ENCODE measurements around the gene IL12RB2. TPM values are rescaled to one million over a fixed set of nuclear protein-coding genes. Genes with fewer than 3 reads are reported as not detected.

The IL12RB2 gene
- total RNA-seq, 2 donors from 2014 or later: 128 to 136 TPM

DNA sequence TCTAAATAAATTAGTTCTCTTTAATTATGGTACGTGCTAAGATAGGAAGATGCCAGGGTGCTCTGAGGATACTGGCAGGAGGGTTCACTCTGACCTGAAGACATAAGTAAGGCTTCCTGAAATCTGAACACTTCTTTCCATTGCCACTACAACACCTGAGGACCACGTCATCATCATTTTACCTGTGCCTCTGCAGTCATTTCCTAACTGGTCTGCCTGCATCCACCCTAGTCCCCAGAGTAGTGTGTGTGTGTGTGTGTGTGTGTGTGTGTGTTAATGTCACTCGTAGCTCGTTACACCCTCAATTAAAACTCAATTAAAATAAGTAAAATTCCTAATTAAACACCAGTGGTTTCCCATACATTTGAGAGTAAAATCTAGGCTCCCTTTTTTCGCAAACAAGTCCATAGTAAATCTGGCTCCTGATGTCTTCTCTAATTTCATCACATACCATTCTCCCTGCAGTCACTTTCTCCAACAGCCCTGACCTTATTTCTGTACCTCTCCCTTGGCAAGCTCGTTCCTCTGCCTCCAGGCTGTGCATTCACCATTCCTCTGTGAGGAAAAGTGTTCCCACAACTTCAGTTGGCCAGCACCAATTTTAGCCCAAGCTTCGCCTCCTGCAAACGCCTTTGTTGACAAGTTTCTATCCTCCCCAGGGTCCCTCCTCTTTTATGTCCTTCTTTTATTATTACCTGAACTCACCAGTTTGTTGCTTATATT, 8.7 kb downstream of the IL12RB2 start:
- H3K4me1 Mint-ChIP-seq (ENCODE audit: low read depth): peaks cover 11% of the 10 kb centered on the region
- ATAC-seq (replicated peaks in 1 of 2) (no peak), DNase-seq (no peak)
- H3K4me3 Mint-ChIP-seq: peak overlapping the region in 1 of 2 donors; percentile 67
- H3K9me3 Mint-ChIP-seq: peaks cover 0 to 3% of the 10 kb centered on the region in 2 donors
- H3K27ac Mint-ChIP-seq: peak overlapping the region; percentile 88
- no peaks in the 10 kb centered on the region for H3K27me3 Mint-ChIP-seq (ENCODE audit: low read depth)
- H3K36me3 Mint-ChIP-seq (ENCODE audit: insufficient read depth in 2 of 2): peaks cover 8 to 49% of the 10 kb centered on the region in 2 donors

DNA sequence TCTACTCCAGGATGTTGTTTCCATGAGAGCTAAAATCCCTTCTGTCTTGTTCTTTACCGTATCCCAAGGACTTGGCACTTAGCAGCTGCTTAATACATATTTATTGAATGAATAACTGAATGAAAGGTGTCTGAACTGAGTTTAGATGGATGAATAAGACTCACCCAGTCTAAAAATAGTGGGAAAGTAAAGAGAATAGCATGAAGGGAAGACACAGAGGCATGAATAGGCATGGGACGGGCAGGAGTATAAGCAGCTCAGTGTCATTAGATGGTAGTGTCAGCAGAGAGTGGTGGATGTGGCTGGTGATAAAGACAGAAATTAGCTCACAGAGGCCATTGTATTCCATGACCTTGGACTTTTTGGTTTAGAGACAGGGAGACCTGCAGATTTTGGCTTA, 9.2 kb downstream of the IL12RB2 start:
- no peak for DNase-seq
- H3K27me3 Mint-ChIP-seq (ENCODE audit: low read depth): no peaks in the 10 kb centered on the region
- peaks cover 0 to 3% of the 10 kb centered on the region in 2 donors for H3K9me3 Mint-ChIP-seq
- no peak overlapping the region for H3K27ac Mint-ChIP-seq
- H3K36me3 Mint-ChIP-seq (ENCODE audit: insufficient read depth in 2 of 2): peaks cover 13 to 50% of the 10 kb centered on the region in 2 donors
- peaks cover 17% of the 10 kb centered on the region for H3K4me1 Mint-ChIP-seq (ENCODE audit: low read depth)
- no peak overlapping the region for H3K4me3 Mint-ChIP-seq
- no peak for ATAC-seq (replicated peaks in 1 of 2)

DNA sequence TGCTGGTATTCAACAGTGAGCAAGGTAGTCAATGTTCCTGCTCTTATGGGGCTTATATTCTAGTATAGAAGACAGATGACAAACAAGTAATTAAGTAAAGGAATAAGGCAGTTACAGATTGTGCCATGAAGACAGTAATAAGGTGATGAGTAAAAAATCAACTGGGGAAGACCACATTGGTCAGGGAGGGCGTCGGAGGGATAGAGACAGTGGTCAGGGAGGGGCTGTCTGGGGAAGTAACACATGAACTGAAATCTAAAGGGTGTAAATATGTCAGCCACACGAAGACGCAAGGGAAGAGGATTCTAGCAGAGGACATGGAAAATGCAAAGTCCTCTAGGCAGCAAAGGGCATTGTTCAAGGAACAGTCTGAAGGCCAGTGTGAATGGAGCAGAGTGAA, 10.1 kb downstream of the IL12RB2 start:
- peaks cover 13 to 50% of the 10 kb centered on the region in 2 donors for H3K36me3 Mint-ChIP-seq (ENCODE audit: insufficient read depth in 2 of 2)
- ATAC-seq (replicated peaks in 1 of 2): peak in 1 of 2 donors; percentile 18

DNA sequence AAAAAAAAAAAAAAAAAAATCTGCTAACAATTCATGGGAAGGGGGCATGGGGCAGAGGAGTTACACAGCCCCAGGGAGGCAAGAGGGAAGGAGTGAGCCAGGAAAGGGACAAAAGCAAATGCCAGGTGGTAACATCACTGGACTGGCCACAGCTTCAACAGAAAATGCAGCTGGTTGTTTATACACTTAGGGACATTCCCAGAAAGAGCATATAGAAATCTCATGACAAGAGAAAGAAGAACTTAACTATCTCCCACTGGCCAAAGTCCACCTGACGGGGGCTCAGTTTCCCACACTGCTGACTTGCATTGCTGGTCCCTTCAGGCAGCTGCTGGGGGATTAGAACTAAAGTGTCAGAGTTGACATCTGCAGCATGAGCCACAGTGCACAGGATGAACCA, 14.8 kb downstream of the IL12RB2 start:
- H3K36me3 Mint-ChIP-seq (ENCODE audit: insufficient read depth in 2 of 2): peaks cover 20 to 63% of the 10 kb centered on the region in 2 donors
- H3K27ac Mint-ChIP-seq: peak overlapping the region; percentile 20
- DNase-seq (no peak), ATAC-seq (replicated peaks in 1 of 2) (peak in 1 of 2 donors; percentile 14)
- H3K27me3 Mint-ChIP-seq (ENCODE audit: low read depth): no peaks in the 10 kb centered on the region
- H3K4me3 Mint-ChIP-seq: no peak overlapping the region
- peaks cover 35% of the 10 kb centered on the region for H3K4me1 Mint-ChIP-seq (ENCODE audit: low read depth)
- no peaks in the 10 kb centered on the region for H3K9me3 Mint-ChIP-seq

More for the DNA sequence above, 10.1 kb downstream of the IL12RB2 start:
- DNase-seq: peak in 1 of 2 donors; percentile 36
- H3K4me1 Mint-ChIP-seq (ENCODE audit: low read depth): peaks cover 26% of the 10 kb centered on the region
- no peak overlapping the region for H3K27ac Mint-ChIP-seq
- H3K9me3 Mint-ChIP-seq: no peaks in the 10 kb centered on the region
- H3K27me3 Mint-ChIP-seq (ENCODE audit: low read depth): no peaks in the 10 kb centered on the region
- H3K4me3 Mint-ChIP-seq: no peak overlapping the region

DNA sequence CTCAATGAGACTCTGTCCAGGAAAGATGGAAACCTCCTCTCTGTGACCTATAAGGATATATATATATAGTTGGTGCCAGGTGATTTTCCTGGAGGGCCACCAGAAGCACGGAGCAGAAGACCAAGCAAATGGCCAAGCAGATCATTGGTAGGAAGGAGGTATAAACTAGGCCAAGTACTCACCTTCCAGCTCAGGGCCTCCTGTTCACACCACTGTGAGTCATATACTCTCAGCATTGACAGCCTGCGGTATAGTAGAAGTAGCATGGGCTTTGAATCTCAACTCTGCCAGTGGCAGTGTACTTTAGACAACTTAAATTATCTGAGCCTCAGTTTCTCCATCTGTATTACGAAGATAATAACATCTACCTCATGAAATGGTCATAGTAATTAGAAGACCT, 15.4 kb downstream of the IL12RB2 start:
- Mint-ChIP-seq H3K4me1 (ENCODE audit: low read depth) (peaks cover 35% of the 10 kb centered on the region), H3K36me3 (ENCODE audit: insufficient read depth in 2 of 2) (peaks cover 24 to 67% of the 10 kb centered on the region in 2 donors), H3K9me3 (no peaks in the 10 kb centered on the region), H3K27me3 (ENCODE audit: low read depth) (no peaks in the 10 kb centered on the region), H3K4me3 (no peak overlapping the region), H3K27ac (no peak overlapping the region)
- ATAC-seq (replicated peaks in 1 of 2): peak; percentile 76 to 82
- no peak for DNase-seq

DNA sequence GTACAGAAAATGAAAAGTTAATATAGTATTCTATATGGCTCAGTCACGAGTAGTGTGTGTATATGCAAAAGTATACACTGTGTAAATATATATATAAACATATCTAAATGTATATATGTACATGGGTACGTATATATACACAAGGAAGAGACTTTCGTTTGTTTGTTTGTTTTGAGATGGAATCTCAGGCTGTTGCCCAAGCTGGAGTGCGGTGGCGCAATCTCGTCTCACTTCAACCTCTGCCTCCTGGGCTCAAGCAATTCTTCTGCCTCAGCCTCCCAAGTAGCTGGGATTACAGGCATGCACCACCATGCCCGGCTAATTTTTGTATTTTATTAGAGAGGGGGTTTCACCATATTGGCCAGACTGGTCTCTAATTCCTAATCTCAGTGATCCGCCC, 16.4 kb downstream of the IL12RB2 start:
- H3K27me3 Mint-ChIP-seq (ENCODE audit: low read depth): no peaks in the 10 kb centered on the region
- H3K36me3 Mint-ChIP-seq (ENCODE audit: insufficient read depth in 2 of 2): peaks cover 31 to 75% of the 10 kb centered on the region in 2 donors
- H3K4me1 Mint-ChIP-seq (ENCODE audit: low read depth): peaks cover 38% of the 10 kb centered on the region
- no peaks in the 10 kb centered on the region for H3K9me3 Mint-ChIP-seq
- H3K27ac Mint-ChIP-seq: no peak overlapping the region
- no peak for DNase-seq
- H3K4me3 Mint-ChIP-seq: no peak overlapping the region
- ATAC-seq (replicated peaks in 1 of 2): no peak

DNA sequence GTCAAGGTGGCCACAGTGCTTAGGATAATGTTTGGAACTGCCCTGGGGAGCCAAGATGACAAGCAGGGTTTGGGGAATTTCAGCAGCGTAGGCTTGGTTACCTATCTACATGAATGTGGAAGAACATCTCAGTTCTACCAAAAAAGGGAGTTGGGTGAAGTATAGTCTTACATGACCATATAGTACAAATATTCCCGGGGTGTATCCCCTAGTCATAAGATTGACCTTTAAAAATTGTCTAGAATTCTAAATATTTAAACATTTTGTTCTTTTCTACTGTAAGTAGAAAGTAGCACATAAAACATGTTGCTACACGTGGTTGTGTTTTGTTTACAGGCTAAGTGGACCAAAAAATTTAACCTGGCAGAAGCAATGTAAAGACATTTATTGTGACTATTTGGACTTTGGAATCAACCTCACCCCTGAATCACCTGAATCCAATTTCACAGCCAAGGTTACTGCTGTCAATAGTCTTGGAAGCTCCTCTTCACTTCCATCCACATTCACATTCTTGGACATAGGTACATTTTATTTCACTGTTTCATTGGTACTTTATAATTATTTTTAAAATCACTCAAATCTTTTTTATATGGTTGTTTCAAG, 20.3 kb downstream of the IL12RB2 start:
- no peak for ATAC-seq (replicated peaks in 1 of 2)
- Mint-ChIP-seq H3K4me3 (no peak overlapping the region), H3K36me3 (ENCODE audit: insufficient read depth in 2 of 2) (peaks cover 22 to 71% of the 10 kb centered on the region in 2 donors), H3K9me3 (no peaks in the 10 kb centered on the region), H3K4me1 (ENCODE audit: low read depth) (peaks cover 45% of the 10 kb centered on the region), H3K27ac (no peak overlapping the region), H3K27me3 (ENCODE audit: low read depth) (no peaks in the 10 kb centered on the region)
- no peak for DNase-seq

DNA sequence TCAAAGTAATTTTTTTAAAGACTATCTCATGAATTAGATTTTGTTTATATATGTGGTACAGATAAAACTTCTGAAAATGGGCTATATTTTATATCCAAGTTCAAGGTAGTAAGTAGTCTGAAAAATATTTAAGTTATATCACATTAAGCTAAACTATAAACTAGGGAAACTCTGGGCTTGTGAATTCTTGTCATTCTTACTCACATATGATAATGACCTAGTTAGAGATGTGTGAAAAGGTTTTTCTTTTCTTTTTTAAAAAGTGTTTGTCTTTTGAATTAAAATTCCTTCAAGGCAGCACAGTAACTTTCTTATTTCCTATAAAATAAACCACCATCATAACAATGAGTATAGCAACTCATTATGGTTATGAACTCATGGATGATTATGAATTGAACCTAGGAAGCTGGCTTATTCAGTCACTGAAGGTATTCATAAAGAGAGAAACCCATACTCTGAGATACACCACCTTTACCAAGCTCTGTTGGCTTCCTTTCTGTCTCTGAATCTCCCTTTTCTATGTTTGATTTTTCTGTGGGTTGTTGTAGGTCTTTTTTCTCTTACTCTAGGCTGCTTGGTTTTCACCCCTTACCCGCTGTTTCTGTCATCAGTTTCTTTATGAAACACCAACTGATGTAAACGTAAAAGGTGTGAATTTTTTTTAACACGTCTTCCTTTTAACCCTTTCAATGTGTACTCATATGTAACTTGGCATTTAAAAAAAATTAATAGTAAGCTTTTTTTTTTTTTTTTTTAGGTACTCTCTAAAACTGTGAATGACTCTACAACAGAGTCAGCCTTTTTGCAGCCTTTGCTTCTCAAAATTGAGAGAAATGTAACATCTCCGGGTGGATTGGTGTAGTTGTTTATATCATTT, 25.2 kb downstream of the IL12RB2 start:
- Mint-ChIP-seq H3K4me1 (ENCODE audit: low read depth) (peaks cover 86% of the 10 kb centered on the region), H3K27ac (peak overlapping the region; percentile 95), H3K36me3 (ENCODE audit: insufficient read depth in 2 of 2) (peaks cover 21 to 68% of the 10 kb centered on the region in 2 donors), H3K4me3 (peak overlapping the region; percentile 53 to 71), H3K9me3 (no peaks in the 10 kb centered on the region), H3K27me3 (ENCODE audit: low read depth) (no peaks in the 10 kb centered on the region)
- ATAC-seq (replicated peaks in 1 of 2): peak; percentile 86 to 87
- DNase-seq: peak; percentile 56 to 62

DNA sequence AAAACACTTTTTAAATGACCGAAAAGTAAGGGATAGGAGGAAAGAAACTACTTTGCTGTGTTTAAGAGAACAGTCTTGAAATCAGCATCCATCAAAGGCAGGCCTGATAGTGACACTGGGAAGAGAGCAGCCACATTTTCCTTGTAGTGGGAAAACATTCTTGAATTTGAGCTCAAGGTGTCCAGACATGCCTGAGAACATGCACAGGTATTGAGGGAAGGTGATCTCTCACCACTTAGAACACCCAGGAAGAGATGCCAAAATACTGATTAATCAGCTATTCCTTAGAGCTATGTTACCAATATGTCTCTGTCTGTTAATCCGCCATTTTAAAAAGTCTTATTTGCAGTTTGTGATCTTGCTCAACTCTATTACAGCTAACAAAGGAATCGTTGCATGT, 25.9 kb downstream of the IL12RB2 start:
- H3K4me1 Mint-ChIP-seq (ENCODE audit: low read depth): peaks cover 92% of the 10 kb centered on the region
- H3K36me3 Mint-ChIP-seq (ENCODE audit: insufficient read depth in 2 of 2): peaks cover 19 to 69% of the 10 kb centered on the region in 2 donors
- H3K4me3 Mint-ChIP-seq: peak overlapping the region; percentile 53 to 71
- H3K27me3 Mint-ChIP-seq (ENCODE audit: low read depth): no peaks in the 10 kb centered on the region
- ATAC-seq (replicated peaks in 1 of 2) (no peak), DNase-seq (no peak)
- H3K27ac Mint-ChIP-seq: peak overlapping the region; percentile 95
- H3K9me3 Mint-ChIP-seq: no peaks in the 10 kb centered on the region

DNA sequence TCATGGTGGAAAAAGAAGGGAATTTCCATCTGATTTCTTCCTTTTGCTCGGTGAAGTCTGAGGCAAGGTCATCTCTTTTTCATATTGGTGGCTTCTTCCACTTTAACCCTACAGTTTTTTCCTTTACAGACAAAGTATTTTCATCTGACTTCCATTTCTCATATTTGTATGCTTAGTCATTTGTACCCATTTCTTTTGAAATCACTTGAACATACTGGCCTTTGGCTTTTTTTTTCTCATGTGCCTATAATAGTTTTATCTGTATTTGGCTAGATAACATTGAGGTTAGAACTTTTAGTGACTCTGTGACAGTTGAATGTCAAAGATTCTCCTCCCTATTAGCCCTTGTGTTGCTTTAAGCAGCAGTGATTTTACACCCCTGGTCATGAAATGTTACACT, 27.7 kb downstream of the IL12RB2 start:
- Mint-ChIP-seq H3K4me1 (ENCODE audit: low read depth) (peaks cover 97% of the 10 kb centered on the region), H3K9me3 (no peaks in the 10 kb centered on the region), H3K4me3 (peak overlapping the region; percentile 70 to 71)

DNA sequence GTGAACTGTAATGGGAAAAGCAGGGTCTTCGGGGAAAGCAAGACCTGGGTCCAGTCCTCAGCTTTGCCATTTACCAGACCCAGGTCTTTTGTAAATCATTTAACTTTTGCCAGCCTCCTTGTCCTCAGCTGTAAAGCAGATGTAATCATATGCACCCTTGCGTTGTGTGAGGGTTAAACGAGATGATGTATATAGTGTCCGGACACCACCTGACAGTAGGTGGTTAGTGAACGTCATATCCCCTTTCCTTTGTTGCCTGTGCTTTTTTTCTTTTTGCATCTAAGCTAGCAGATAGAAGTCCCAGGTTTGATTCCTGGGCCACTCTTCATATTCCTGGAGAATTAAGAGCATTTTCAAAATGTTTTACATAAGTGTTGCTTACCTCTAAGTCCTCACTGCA, 28.5 kb downstream of the IL12RB2 start:
- Mint-ChIP-seq H3K4me1 (ENCODE audit: low read depth) (peaks cover 97% of the 10 kb centered on the region), H3K36me3 (ENCODE audit: insufficient read depth in 2 of 2) (peaks cover 22 to 68% of the 10 kb centered on the region in 2 donors), H3K4me3 (peak overlapping the region; percentile 70 to 71), H3K27me3 (ENCODE audit: low read depth) (no peaks in the 10 kb centered on the region), H3K27ac (peak overlapping the region; percentile 95), H3K9me3 (no peaks in the 10 kb centered on the region)
- DNase-seq (peak in 1 of 2 donors; percentile 32), ATAC-seq (replicated peaks in 1 of 2) (peak in 1 of 2 donors; percentile 20)

More for the DNA sequence above, 27.7 kb downstream of the IL12RB2 start:
- ATAC-seq (replicated peaks in 1 of 2): peak in 1 of 2 donors; percentile 1
- no peak for DNase-seq
- Mint-ChIP-seq H3K27me3 (ENCODE audit: low read depth) (no peaks in the 10 kb centered on the region), H3K36me3 (ENCODE audit: insufficient read depth in 2 of 2) (peaks cover 19 to 69% of the 10 kb centered on the region in 2 donors), H3K27ac (peak overlapping the region; percentile 95)

DNA sequence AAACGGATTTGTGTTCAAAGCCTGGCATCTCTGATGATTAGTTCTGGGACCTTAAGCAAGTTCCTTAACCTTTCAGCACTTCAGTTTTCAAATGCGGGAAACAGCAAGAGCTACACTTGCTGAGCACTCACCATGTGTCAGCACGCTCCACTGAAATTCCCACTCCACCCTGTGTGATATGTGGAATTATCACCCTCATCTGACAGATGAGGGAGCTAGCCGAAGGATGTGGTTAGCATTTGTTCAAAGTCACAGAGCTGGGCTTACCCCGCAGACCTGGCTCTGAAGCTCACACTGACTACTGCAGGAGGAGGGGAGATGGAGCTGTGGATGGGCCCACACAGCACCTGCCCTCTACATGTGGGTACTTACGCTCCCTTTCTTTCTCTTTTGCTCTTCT, 29.1 kb downstream of the IL12RB2 start:
- H3K36me3 Mint-ChIP-seq (ENCODE audit: insufficient read depth in 2 of 2): peaks cover 22 to 67% of the 10 kb centered on the region in 2 donors
- H3K27ac Mint-ChIP-seq: peak overlapping the region; percentile 95
- peaks cover 97% of the 10 kb centered on the region for H3K4me1 Mint-ChIP-seq (ENCODE audit: low read depth)
- H3K27me3 Mint-ChIP-seq (ENCODE audit: low read depth): no peaks in the 10 kb centered on the region
- ATAC-seq (replicated peaks in 1 of 2) (peak in 1 of 2 donors; percentile 6), DNase-seq (peak; percentile 51 to 62)
- peak overlapping the region; percentile 70 to 71 for H3K4me3 Mint-ChIP-seq
- H3K9me3 Mint-ChIP-seq: no peaks in the 10 kb centered on the region

DNA sequence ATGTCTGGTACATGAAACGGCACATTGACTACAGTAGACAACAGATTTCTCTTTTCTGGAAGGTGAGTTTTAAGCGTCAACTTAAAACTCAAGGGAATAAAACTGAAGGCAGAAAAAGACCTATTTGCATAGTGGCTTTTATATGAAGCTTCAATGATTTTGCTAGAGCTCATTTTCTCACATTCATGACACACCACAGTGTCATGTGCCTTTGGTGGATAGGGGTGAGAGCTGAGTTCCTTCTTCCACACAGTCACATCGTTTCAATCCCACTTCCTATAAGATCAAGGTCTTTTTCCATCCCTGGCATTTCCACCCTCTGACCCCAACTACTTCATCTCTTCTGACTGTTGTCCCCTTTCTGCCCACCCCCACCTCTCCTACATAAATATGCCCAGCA, 31.0 kb downstream of the IL12RB2 start:
- H3K36me3 Mint-ChIP-seq (ENCODE audit: insufficient read depth in 2 of 2): peaks cover 24 to 66% of the 10 kb centered on the region in 2 donors
- no peaks in the 10 kb centered on the region for H3K27me3 Mint-ChIP-seq (ENCODE audit: low read depth)
- H3K27ac Mint-ChIP-seq: peak overlapping the region; percentile 99
- peak overlapping the region; percentile 73 to 84 for H3K4me3 Mint-ChIP-seq
- ATAC-seq (replicated peaks in 1 of 2) (peak; percentile 7 to 10), DNase-seq (peak in 1 of 2 donors; percentile 28)
- H3K4me1 Mint-ChIP-seq (ENCODE audit: low read depth): peaks cover 94% of the 10 kb centered on the region
- H3K9me3 Mint-ChIP-seq: no peaks in the 10 kb centered on the region
